HG02642 (cell line): ENCODE measurements around the gene TBX1.
"Not testable (repeated sequence)": the region's sequence is repeated elsewhere in the genome, so short reads cannot be mapped to it uniquely, and the experiment has no call there.

Source experiments
- ATAC-seq: cut with Tn5 transposase; IDR thresholded peaks from one replicate; pipeline ENCODE4 v1.9.1; 2021; ENCODE audit warnings: mild to moderate bottlenecking; ENCODE audit not compliant: unreplicated experiment, poor library complexity

Gene TBX1

GRCh38 chr22:19776433-19777031 is 16.0 kb downstream of the TBX1 start:
- ATAC-seq = no peak

- not testable (repeated sequence) for ATAC-seq
These were observed 16.6 kb downstream of the TBX1 start for GRCh38 chr22:19777192-19777591.

GRCh38 chr22:19779011-19779421 is 18.4 kb downstream of the TBX1 start:
- no peak for ATAC-seq

GRCh38 chr22:19779685-19780268 is 19.2 kb downstream of the TBX1 start:
- ATAC-seq = no peak

GRCh38 chr22:19782533-19782932 is 22.0 kb downstream of the TBX1 start:
- ATAC-seq = no peak

- ATAC-seq = no peak
These were observed 23.2 kb downstream of the TBX1 start for GRCh38 chr22:19783586-19784383.

GRCh38 chr22:19784384-19785175 is 24.0 kb downstream of the TBX1 start:
- no peak for ATAC-seq

- no peak for ATAC-seq
These were observed 25.1 kb downstream of the TBX1 start for GRCh38 chr22:19785461-19786263.

GRCh38 chr22:19786264-19786585 is 25.6 kb downstream of the TBX1 start:
- no peak for ATAC-seq

GRCh38 chr22:19786959-19787848 is 26.6 kb downstream of the TBX1 start:
- ATAC-seq = no peak

GRCh38 chr22:19787849-19788141 is 27.2 kb downstream of the TBX1 start:
- ATAC-seq = no peak

- ATAC-seq = no peak
These were observed 28.2 kb downstream of the TBX1 start for GRCh38 chr22:19788661-19789225.

- no peak for ATAC-seq
These were observed 28.8 kb downstream of the TBX1 start for GRCh38 chr22:19789406-19789805.

- ATAC-seq = no peak
These were observed 29.2 kb downstream of the TBX1 start for GRCh38 chr22:19789828-19790227.

GRCh38 chr22:19791243-19791642 is 30.7 kb downstream of the TBX1 start:
- ATAC-seq = no peak

- no peak for ATAC-seq
These were observed 31.3 kb downstream of the TBX1 start for GRCh38 chr22:19791894-19792293.

GRCh38 chr22:19792383-19792896 is 31.9 kb downstream of the TBX1 start:
- ATAC-seq = not testable (repeated sequence)

- no peak for ATAC-seq
These were observed 32.6 kb downstream of the TBX1 start for GRCh38 chr22:19793161-19793560.
